Fibroblast of peridontal ligament (primary cell): ENCODE data around the gene DCBLD1.

ENCODE experiments used
- DNase-seq: peaks from one replicate; pipeline ENCODE4 v3.0.0-alpha.2; 2010; ENCODE audit errors: extremely low read depth

Gene DCBLD1

DNA sequence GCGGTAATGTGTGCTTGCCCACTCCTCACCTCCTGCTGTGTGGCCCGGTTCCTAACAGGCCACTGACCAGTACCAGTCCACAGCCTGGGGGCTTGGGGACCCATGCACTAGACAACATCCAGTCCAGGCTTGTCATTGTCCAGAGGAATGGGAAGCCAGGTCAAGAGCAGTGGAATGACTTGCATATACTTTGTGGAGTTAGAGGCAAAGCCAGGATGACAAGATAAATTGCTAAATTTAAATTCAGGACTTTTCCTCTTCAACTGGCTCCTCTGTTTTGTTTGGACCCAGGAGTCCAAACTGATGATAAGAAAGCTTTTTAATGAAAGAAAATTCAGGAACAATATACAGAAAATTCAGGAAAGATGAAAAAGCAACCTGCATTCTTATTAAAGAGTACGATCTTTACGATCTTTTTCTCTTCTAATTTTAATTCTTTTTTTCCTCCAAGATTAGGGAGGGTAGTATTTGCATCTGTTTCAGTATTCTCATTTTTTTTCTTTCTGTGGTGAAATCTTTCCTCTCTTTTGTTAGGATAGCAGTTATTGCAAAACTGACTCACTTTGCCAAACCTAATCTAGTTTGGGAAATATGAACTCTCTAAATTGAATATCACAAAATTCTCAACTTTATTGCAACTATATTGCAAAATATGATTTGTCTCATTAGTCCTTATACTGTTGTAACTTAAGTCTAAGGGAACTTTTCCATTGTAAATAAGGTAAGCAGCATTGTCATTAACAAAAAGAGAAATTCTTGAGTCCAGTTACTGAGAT lies 48.2 kb downstream of the DCBLD1 start:
- peak; percentile 83 for DNase-seq

DNA sequence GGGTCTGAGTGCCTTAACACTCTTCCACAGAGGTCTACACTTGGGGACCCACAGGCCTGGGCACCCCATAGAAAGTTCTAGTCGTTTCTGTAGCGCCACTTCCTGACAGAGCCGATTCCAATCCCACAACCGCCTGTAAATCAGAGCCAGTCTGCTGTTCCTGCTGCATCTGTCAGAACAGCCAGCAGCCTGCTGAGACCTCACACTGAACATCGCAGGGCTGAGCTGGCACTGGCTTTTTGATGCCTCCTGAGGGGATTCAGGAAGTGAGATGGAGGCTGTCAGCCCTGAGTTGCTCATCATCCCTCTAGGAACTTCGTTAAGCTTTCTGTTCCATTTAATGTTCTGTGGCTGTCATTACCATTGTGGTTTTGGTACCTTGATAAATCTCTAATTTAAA lies 48.9 kb downstream of the DCBLD1 start:
- DNase-seq, result peak; percentile 41

DNA sequence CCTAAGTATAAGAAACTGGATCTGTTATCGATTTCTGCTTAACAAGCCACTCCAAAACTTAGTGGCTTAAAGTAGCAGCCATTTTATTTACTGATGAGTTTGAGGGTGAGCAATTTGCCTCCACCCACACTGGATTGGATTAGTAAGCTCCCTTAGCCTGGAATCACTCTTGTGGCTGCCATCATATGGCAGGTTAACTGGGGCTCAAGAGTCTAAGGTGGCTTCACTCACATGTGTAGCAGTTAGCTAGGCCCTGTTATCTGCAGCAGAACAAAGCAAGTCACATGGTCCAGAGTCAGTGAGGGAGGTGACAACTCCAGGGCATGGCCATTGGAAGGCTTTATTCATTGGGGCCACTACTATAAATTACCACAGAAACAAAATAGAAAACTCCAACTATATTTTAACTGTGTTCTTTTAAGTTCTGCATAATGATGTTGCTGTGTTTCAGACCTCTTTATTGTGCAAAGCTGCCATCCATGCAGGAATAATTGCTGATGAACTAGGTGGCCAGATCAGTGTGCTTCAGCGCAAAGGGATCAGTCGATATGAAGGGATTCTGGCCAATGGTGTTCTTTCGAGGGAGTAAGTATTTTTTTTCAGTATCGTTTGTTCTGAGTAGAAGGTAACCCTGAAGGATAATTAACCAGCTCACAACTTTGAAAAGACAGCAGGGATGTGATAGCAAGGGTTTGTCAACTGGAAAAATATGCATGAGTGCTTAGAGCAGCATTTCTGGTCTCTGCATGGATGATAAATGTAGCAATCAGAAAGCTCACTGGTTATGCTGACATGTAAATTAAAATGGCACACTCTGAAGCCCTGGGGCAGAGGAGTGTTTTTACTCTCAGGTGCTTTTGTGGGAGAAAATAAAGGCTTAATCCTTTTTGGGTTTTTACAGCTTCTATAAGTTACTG lies 49.6 kb downstream of the DCBLD1 start:
- DNase-seq, result no peak

DNA sequence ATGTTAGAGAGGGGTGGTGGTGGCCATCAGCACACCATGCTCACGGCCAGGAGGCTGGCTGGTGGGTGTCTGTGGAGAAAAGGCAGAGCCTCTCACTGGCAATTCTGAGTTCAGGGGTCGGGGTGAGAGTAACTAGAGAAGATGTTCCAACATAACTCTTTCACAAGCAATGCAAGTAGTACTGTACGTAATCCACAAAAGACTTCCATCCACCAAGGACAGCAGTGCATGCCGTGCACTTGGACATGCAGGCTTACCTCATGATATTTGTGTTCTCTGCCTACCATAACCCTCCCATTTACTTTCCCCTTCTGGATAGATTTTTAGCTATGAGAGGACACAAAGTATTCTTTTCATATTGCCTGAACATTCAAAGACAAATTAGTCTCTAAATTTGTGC lies 51.3 kb downstream of the DCBLD1 start:
- no peak for DNase-seq

DNA sequence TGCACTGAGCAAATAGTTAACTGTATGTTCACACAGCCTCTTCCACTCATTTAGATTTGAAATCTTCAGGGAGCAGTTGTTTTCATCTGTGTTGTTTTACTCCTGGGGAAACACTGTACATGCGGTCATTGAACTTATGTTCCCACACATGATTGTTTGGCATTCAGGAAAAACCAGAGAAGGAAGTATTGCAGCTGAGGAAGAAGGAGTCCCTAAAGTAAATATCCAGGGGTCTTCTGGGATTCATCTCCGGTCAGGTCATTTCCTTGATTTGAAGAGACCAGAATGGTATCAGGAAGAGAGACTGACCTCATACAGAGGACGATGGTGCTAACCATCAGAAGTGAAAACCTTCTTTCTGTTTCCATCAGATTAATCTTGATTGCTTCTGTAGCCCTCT lies 52.5 kb downstream of the DCBLD1 start:
- no peak for DNase-seq

DNA sequence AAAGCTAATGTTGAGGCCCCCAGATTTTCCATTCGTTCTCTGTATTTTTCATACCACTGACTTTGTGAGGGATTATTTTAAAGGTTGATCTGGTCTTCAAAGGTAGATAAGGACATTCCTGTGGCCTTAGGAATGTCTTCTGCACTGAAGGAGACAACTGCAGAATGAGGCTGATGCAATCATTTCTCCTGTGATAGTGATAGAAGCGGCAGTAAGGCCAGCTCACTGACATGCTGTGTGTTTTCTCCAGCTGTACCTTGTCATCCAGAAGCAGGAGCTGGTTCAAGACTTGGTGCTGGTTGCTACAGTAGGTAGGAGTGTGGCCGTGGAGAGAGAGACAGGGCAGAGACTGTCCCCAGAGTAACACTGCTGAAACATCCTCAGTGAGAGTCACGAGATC lies 53.8 kb downstream of the DCBLD1 start:
- DNase-seq, result no peak

DNA sequence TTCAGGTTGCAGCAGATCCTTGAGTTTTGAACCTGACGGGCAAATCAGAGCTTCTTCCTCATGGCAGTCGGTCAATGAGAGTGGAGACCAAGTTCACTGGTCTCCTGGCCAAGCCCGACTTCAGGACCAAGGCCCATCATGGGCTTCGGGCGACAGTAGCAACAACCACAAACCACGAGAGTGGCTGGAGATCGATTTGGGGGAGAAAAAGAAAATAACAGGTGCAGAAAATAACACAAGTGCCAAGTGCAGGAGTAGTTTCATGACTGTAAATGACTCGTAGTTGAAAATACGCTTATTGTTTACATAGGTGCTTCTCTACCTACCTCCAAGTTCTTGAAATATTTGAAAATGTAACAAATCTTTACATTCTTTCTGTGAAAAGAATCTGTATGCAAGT lies 56.1 kb downstream of the DCBLD1 start:
- no peak for DNase-seq

- DNase-seq, result no peak
These were observed 58.2 kb downstream of the DCBLD1 start for GRCh38 chr6:117540670-117541069.

DNA sequence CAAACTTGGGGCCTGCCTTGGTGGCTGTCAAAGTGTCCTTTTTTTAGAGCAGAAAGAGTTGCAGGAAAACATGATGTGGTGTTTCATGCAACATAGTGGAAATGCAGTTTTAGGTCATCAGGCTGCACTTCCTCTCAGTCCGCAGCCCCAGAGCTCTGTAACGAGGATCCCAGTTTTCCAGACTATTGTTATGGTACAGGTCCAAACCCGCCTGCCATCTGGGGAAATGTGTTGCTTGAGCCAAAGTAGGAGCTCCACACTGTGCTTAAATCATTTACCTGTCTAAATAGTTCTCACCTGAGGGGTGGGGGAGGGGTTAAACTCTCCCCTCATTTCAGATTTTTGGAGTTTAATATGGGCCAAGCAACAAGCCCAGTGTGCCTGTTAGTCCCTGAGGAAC lies 60.0 kb downstream of the DCBLD1 start:
- DNase-seq, result no peak

DNA sequence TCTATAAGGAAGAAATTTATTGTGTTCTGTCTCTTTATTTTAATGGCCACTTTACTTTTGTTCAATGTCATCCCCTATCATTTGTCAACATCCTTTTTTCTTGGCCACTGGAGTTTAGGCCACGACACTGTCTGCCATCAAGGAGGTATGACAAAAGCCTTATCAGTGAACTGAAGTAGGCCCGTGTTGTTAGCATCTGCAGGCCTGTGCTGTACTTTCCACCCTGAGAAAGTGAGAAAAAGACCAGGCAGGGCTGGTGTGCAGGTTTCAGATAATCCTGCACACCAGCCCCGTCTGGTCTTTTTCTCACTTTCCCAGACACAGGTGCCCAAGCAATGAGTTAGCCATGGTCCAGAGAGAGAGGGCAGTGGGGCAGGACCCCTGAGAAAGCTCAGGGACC lies 62.2 kb downstream of the DCBLD1 start:
- no peak for DNase-seq

DNA sequence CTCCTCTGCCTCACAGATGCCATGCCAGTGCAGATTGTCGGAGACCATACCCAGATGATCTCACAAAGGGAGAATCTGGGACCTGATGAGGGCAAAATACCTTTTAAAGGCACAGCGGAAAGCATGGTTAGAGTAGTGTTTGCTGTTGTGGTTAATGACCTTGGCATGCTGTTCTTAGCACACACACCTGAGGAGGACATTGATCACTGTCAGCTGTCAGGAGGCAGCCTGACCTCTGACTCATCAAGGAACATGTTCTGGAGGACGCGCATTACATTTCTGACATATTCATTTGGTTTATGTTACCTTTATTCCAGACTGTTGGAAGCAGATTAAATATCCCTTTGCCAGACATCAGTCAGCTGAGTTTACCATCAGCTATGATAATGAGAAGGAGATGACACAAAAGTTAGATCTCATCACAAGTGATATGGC lies 62.7 kb downstream of the DCBLD1 start:
- no peak for DNase-seq

GRCh38 chr6:117546674-117547073 lies 64.2 kb downstream of the DCBLD1 start:
- DNase-seq, result no peak

DNA sequence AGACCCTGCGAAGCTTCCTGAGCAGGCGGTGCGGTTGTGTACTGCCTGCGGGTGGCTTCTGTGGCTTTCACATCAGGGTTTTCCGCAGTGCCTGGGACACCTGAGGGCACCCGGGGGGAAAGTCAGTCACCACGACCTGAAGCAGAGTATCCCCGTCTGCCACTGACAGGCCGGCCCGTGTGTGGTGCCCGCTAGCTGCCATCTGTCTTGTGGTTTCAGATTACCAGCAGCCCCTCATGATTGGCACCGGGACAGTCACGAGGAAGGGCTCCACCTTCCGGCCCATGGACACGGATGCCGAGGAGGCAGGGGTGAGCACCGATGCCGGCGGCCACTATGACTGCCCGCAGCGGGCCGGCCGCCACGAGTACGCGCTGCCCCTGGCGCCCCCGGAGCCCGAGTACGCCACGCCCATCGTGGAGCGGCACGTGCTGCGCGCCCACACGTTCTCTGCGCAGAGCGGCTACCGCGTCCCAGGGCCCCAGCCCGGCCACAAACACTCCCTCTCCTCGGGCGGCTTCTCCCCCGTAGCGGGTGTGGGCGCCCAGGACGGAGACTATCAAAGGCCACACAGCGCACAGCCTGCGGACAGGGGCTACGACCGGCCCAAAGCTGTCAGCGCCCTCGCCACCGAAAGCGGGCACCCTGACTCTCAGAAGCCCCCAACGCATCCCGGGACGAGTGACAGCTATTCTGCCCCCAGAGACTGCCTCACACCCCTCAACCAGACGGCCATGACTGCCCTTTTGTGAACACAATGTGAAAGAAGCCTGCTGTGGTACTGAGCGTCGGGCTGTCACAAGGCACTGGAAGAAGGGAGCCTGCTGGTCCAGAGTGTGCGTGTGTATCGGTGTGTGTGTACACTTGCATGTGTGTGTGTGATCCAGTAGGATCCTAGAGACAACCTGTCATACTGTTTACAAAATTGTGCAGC lies 65.5 kb downstream of the DCBLD1 start:
- DNase-seq, result peak; percentile 27

GRCh38 chr6:117548797-117549301 lies 66.4 kb downstream of the DCBLD1 start:
- DNase-seq, result no peak

- no peak for DNase-seq
These were observed 67.1 kb downstream of the DCBLD1 start for GRCh38 chr6:117549611-117550010.

GRCh38 chr6:117550078-117550600 lies 67.7 kb downstream of the DCBLD1 start:
- no peak for DNase-seq

DNA sequence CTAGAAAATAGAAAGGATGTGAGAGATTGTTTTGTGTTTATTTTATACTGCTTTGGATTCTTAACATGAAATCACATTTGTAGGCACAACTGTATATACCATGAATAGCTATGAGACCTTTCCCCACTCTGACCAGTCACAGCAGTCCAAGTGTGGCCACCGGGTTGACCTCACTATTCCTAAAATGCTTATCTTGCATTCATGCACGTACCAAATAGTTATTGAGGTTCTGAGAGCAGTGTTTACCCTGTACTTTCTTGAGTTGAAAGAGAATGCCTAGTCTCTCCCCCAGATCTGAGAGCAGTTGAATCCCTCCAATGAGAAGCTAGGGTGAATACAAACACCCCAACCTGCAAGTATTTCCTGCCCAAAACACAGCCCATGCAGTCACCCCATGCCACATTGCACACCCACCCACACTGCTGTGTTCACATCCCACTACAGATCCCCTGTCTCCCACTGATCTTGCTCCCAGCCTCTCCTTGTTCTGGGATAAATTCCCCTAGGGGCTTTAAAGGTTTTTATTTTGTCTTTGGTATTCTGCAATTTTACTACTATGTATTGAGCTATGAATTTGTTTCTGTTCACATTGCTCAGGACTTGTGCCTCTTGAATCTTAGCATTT lies 68.3 kb downstream of the DCBLD1 start:
- no peak for DNase-seq

DNA sequence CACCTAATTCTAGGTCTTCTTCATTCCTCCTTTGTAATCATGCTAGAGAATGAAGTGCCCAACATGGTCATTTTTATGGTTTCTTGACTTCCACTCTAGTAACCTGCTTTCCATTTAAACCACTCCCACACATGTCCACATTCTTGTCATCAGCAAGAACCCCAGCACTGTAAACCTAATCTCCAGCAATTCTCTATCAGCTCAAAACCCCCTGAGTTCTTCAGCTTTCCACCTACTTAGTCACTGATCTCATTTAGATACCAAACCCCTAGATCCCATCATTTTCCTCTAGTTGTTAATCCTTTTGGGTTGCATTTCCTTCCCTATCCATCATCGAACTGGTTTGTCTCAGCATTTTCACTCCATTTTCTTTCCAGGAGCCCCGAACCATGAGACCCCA lies 70.1 kb downstream of the DCBLD1 start:
- no peak for DNase-seq

DNA sequence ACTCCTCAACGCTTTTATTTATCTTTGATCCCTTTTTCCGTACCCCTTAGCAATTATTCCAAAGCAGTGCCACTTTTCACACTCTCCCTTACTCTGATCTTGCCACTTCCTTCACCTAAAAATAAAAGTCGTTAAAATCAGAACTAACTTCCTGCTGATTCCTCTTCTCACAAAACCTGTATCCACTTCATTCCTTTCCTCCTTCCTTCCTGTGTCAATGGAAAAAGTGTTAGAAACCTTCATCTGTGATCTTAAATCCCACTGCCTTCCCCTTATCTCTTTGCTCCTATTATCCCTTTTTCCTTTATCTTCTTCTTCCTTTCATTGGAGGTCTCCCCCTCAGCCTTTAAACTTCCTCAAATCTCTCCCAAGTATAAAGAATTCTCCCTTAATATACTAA lies 70.7 kb downstream of the DCBLD1 start:
- no peak for DNase-seq

GRCh38 chr6:117555262-117555849 lies 72.9 kb downstream of the DCBLD1 start:
- DNase-seq, result no peak
